GM15510 (cell line): ENCODE results near the gene WDR7.

Experiments
- POLR2A ChIP-seq: IDR thresholded peaks from 3 replicates; pipeline ENCODE4 v1.6.1; 2011; ENCODE audit warnings: borderline replicate concordance; ENCODE audit not compliant: insufficient read length; ENCODE audit errors: extremely low read depth

Gene WDR7

GRCh38 chr18:56870982-56871381 is 219.8 kb downstream of the WDR7 start:
- no peak for TF ChIP-seq POLR2A

- no peak for TF ChIP-seq POLR2A
Measured at GRCh38 chr18:56872140-56872539, 221.0 kb downstream of the WDR7 start.

- TF ChIP-seq POLR2A = no peak
Measured at GRCh38 chr18:56873441-56874140, 222.4 kb downstream of the WDR7 start.

GRCh38 chr18:56878711-56879110 is 227.6 kb downstream of the WDR7 start:
- no peak for TF ChIP-seq POLR2A

GRCh38 chr18:56884511-56884910 is 233.4 kb downstream of the WDR7 start:
- TF ChIP-seq POLR2A = no peak

GRCh38 chr18:56888978-56889377 is 237.8 kb downstream of the WDR7 start:
- no peak for TF ChIP-seq POLR2A

- TF ChIP-seq POLR2A = no peak
Measured at GRCh38 chr18:56889621-56890020, 238.5 kb downstream of the WDR7 start.

GRCh38 chr18:56890632-56891031 is 239.5 kb downstream of the WDR7 start:
- TF ChIP-seq POLR2A = no peak

- no peak for TF ChIP-seq POLR2A
Measured at GRCh38 chr18:56891116-56891515, 240.0 kb downstream of the WDR7 start.

- no peak for TF ChIP-seq POLR2A
Measured at GRCh38 chr18:56891870-56892269, 240.7 kb downstream of the WDR7 start.

- TF ChIP-seq POLR2A = no peak
Measured at GRCh38 chr18:56897122-56897521, 246.0 kb downstream of the WDR7 start.

- no peak for TF ChIP-seq POLR2A
Measured at GRCh38 chr18:56899660-56900059, 248.5 kb downstream of the WDR7 start.

- no peak for TF ChIP-seq POLR2A
Measured at GRCh38 chr18:56900195-56901094, 249.3 kb downstream of the WDR7 start.

GRCh38 chr18:56901919-56902318 is 250.8 kb downstream of the WDR7 start:
- no peak for TF ChIP-seq POLR2A

- TF ChIP-seq POLR2A = no peak
Measured at GRCh38 chr18:56902653-56903052, 251.5 kb downstream of the WDR7 start.

GRCh38 chr18:56903686-56904085 is 252.5 kb downstream of the WDR7 start:
- no peak for TF ChIP-seq POLR2A
